Uterus (tissue), 4 donors: ENCODE measurements around the gene IPPK. TPM values are rescaled to one million over a fixed set of nuclear protein-coding genes. Genes with fewer than 3 reads are reported as not detected.
A peak's percentile ranks its signal among the peaks of the same experiment; 100 is the strongest.

Source experiments
- DNase-seq, 2 donors: peaks; one replicate each; pipeline ENCODE4 v3.0.0-alpha.2; 2019 to 2020
- H3K27ac ChIP-seq, 2 donors: fragments of 200-600 bp; sonication (generic); 1 replicate in 1 of 2; 2 replicates in 1 of 2; pipeline ENCODE4 v1.5.1; 2016 to 2018
- H3K27me3 ChIP-seq, 2 donors: fragments of 200-600 bp; sonication (generic); one replicate each; pipeline ENCODE4 v1.5.1; 2018 to 2019; ENCODE audit warnings: control low read depth in 1 of 2
- H3K36me3 ChIP-seq, 2 donors: fragments of 200-600 bp; sonication (generic); one replicate each; pipeline ENCODE4 v1.5.1; 2019; ENCODE audit warnings: control low read depth in 1 of 2
- H3K4me1 ChIP-seq, 2 donors: fragments of 200-600 bp; sonication (generic); one replicate each; pipeline ENCODE4 v1.5.1; 2018 to 2019; ENCODE audit warnings: control low read depth in 1 of 2
- H3K4me3 ChIP-seq, 2 donors: fragments of 200-600 bp; sonication (generic); 1 replicate in 1 of 2; 2 replicates in 1 of 2; pipeline ENCODE4 v1.5.1; 2018 to 2019; ENCODE audit warnings: mild to moderate bottlenecking in 1 of 2
- H3K9me3 ChIP-seq, 2 donors: fragments of 200-600 bp; sonication (generic); one replicate each; pipeline ENCODE4 v1.5.1; 2019; ENCODE audit warnings: control low read depth in 1 of 2
- CTCF ChIP-seq, 4 experiments: fragments of 200-600 bp in 2 of 4; fragments of 450-650 bp in 2 of 4; sonication (generic) in 2 of 4; IDR thresholded peaks; one replicate each; pipeline ENCODE4 v1.5.1; 2016 to 2019; ENCODE audit warnings: antibody characterized with exemption in 4 of 4, mild to moderate bottlenecking in 2 of 4, moderate library complexity in 1 of 4
- POLR2A ChIP-seq, 2 donors: fragments of 450-650 bp; IDR thresholded peaks; one replicate each; pipeline ENCODE4 v1.6.1; 2016; ENCODE audit warnings: antibody characterized with exemption in 2 of 2, mild to moderate bottlenecking in 1 of 2, moderate library complexity in 1 of 2
- intact Hi-C: fragments of 100-400 bp; cut with DNase I; formaldehyde crosslinking; loops from one replicate; pipeline ENCODE4 v1.15.1; 2023; ENCODE audit warnings: low total_unique reads
- total RNA-seq, 4 donors: library from RNA; depleted of rRNA in 3 of 4; stranded (reverse); fragments of >200 nt in 3 of 4; gene quantifications; one replicate each; pipeline versions ENCODE4 v1.1.0 to v1.2.4, GENCODE V29; 2014 to 2023
- donor health status: DM: yes; HTN: yes; CAD: no.

IPPK gene
- total RNA-seq, 4 donors from 2014 or later = 5.9 to 13.1 (median 8.5) TPM

- TF ChIP-seq CTCF (IDR thresholded peaks at IDR 0.05) (no peak), POLR2A (IDR thresholded peaks at IDR 0.05) (no peak)
- intact Hi-C loops = no loop called here
- H3K27ac ChIP-seq = peak overlapping the region; percentile 10 to 36
- H3K27me3 ChIP-seq = no peaks in the 10 kb centered on the region
- H3K4me1 ChIP-seq = peaks cover 0 to 5% of the 10 kb centered on the region in 2 donors
- H3K36me3 ChIP-seq = no peaks in the 10 kb centered on the region
- no peak overlapping the region for H3K4me3 ChIP-seq
- DNase-seq = no peak
- H3K9me3 ChIP-seq = no peaks in the 10 kb centered on the region
These were observed 105.4 kb downstream of the IPPK start for GRCh38 chr9:92564504-92564903.

Other genes with a start within 250 kb of the IPPK start
- gene OMD, start 245.7 kb downstream of the IPPK start, total RNA-seq = 10 to 100 TPM in 2 of 4 donors, 1 to 10 TPM in 2; 8.5 to 24.4 (median 11.1) TPM
- 100 to 1,000 TPM in 1 of 4 donors, 10 to 100 TPM in 3; 29.5 to 160 (median 73.0) TPM for gene ASPN, start 187.6 kb downstream of the IPPK start, total RNA-seq
- gene ECM2, start 134.1 kb downstream of the IPPK start, total RNA-seq = 10 to 100 TPM; 21.8 to 34.0 (median 27.7) TPM
- gene BICD2, start 94.7 kb upstream of the IPPK start, total RNA-seq = 10 to 100 TPM in 3 of 4 donors, 1 to 10 TPM in 1; 5.6 to 45.1 (median 22.8) TPM
- 10 to 100 TPM; 12.6 to 41.8 (median 17.4) TPM for gene ZNF484, start 207.9 kb upstream of the IPPK start, total RNA-seq